Immature natural killer cell (primary cell): ENCODE data around the gene XRCC2. TPM values are rescaled to one million over a fixed set of nuclear protein-coding genes. Genes with fewer than 3 reads are reported as not detected.
"Not testable (repeated sequence)": the region's sequence is repeated elsewhere in the genome, so short reads cannot be mapped to it uniquely, and the experiment has no call there.

Source experiments
- DNase-seq, 3 donors: peaks; one replicate each; pipeline ENCODE4 v3.0.0; 2022; ENCODE audit warnings: mixed read lengths in 1 of 3
- H3K27ac Mint-ChIP-seq, 6 donors: one replicate each; pipeline ENCODE4 v1.8.0; 2020; ENCODE audit warnings: mixed read lengths in 6 of 6, mild to moderate bottlenecking in 5 of 6, inconsistent platforms in 4 of 6, moderate library complexity in 3 of 6
- H3K27me3 Mint-ChIP-seq, 3 donors: one replicate each; pipeline ENCODE4 v1.8.0; 2020 to 2021; ENCODE audit warnings: low read depth in 3 of 3, mild to moderate bottlenecking in 3 of 3, mixed read lengths in 3 of 3, moderate library complexity in 3 of 3, inconsistent platforms in 1 of 3
- H3K36me3 Mint-ChIP-seq, 3 donors: one replicate each; pipeline ENCODE4 v1.8.0; 2020; ENCODE audit warnings: mixed read lengths in 3 of 3, inconsistent platforms in 2 of 3, mild to moderate bottlenecking in 2 of 3
- H3K4me1 Mint-ChIP-seq, 2 donors: one replicate each; pipeline ENCODE4 v1.8.0; 2020; ENCODE audit warnings: inconsistent platforms in 2 of 2, mild to moderate bottlenecking in 2 of 2, mixed read lengths in 2 of 2, moderate library complexity in 1 of 2
- H3K4me3 Mint-ChIP-seq, 5 donors: one replicate each; pipeline ENCODE4 v1.8.0; 2020; ENCODE audit warnings: mild to moderate bottlenecking in 5 of 5, mixed read lengths in 5 of 5, inconsistent platforms in 3 of 5, moderate library complexity in 3 of 5
- H3K9me3 Mint-ChIP-seq, 6 donors: one replicate each; pipeline ENCODE4 v1.8.0; 2020; ENCODE audit warnings: mild to moderate bottlenecking in 6 of 6, mixed read lengths in 6 of 6, inconsistent platforms in 4 of 6, moderate library complexity in 3 of 6
- polyA plus RNA-seq, 3 donors: library from polyadenylated mRNA; unstranded; fragments of 300-500 nt; fragmentation: Illumina TruSeq; gene quantifications; one replicate each; pipeline ENCODE4 v1.2.3, GENCODE V29; 2021

Gene XRCC2
- polyA plus RNA-seq, result under 1 TPM in 2 of 3 donors, not detected in 1; 0.52 to 0.84 TPM

DNA sequence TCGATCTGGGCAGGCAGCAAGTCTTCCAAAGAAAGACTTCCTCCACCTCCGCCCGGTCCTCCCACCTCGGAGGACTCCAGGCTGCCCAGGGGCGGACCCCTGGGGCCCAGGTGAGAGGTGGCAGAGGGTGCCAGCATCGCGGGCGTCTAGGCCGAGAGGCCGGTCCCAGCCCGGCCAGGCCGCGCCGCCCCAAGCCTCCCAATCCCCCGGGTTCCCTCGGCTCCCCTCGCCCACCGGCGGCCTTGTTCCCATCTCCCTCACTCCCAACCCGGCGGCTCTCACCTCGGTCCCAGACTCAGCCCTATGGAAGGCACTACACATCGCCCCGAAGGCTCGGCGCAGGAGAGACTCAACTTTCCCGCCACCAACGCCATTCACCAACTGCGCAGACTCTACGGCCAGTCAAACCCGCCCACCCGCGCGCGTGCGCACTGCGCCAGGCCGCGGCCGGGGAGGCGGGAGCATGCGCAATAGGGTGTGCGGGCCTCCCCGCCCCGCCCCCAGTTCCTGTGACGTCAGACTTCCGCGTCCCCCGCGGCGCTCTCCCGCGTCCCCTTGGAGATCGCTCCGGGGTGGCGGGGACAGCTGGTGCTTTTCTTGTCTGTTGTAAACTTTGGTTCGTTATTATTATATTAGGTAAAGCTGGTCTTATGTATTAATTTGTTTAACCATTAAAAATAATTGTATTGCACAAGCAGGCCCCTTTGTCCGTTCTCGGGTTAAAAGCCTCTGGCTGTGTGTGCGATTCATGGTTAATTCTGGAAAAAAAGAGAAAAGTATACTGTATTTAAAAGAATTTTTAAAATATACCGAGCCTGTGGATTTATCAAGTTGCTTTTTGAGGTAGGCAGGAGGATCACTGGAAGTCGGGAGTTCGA is at the start of gene XRCC2:
Gene XRCC2, minus strand, starts transcription at position 383 of the 878 bp plus-strand sequence. Its CDS starts 62 bp downstream, at position 321.
- Mint-ChIP-seq H3K27ac (peak within 1 kb of the TSS; percentile 78 to 97 (median 92)), H3K4me3 (peak within 1 kb of the TSS; percentile 90 to 100 (median 98)), H3K4me1 (peaks cover 12 to 14% of the 10 kb centered on the region in 2 donors)

DNA sequence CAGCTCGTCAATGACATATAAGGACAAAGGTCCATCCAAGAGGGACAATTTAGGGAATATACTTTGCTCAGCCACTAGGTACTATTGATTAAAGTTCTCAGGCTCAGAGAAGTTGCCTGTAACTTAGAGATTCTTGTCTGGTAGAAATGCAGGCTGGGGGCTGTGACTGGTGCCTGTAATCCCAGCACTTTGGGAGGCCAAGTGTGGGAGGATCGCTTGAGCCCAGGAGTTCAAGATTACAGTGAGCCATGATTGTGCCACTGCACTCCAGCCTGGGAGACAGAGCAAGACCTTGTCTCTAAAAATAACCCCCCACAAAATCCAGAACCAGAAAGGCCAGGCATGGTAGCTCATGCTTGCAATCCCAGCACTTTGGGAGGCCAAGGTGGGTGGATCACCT is 47.4 kb upstream of the XRCC2 start:
- Mint-ChIP-seq H3K27me3 (peaks cover 0 to 5% (median 0%) of the 10 kb centered on the region in 3 donors), H3K36me3 (no peaks in the 10 kb centered on the region), H3K27ac (no peak overlapping the region)

More for the DNA sequence above, at the start of gene XRCC2:
- peak; percentile 97 for DNase-seq
- H3K36me3 Mint-ChIP-seq, result no peaks in the 10 kb centered on the region
- no peaks in the 10 kb centered on the region for H3K9me3 Mint-ChIP-seq
- peaks cover 8 to 14% (median 10%) of the 10 kb centered on the region in 3 donors for H3K27me3 Mint-ChIP-seq

DNA sequence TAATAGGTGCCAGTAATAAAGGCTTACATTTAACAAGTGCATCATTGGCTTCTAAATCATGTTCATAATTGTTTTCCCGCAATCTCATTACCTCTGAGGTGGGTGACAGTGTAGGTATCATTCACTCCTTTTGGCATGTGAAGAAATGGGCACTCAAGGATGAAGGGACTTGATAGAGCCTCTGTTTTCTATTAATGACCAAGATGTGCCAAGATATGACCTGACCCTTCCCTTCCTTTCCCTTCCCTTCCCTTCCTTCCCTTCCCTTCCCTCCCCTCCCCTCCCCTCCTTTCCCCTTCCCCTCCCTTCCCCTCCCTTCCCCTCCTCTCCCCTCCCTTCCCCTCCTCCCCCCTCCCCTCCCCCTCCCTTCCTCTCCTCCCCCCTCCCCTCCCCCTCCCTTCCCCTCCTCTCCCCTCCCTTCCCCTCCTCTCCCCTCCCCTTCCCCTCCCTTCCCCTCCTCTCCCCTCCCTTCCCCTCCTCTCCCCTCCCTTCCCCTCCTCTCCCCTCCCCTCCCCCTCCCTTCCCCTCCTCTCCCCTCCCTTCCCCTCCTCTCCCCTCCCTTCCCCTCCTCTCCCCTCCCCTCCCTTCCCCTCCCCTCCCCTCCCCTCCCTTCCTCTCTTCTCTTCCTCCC is 36.6 kb upstream of the XRCC2 start:
- H3K4me3 Mint-ChIP-seq, H3K4me1 Mint-ChIP-seq, H3K36me3 Mint-ChIP-seq, H3K27ac Mint-ChIP-seq, H3K27me3 Mint-ChIP-seq, DNase-seq, H3K9me3 Mint-ChIP-seq: not testable (repeated sequence)

More for the DNA sequence above, 47.4 kb upstream of the XRCC2 start:
- no peak for DNase-seq
- peaks cover 0 to 2% (median 0%) of the 10 kb centered on the region in 6 donors for H3K9me3 Mint-ChIP-seq
- no peaks in the 10 kb centered on the region for H3K4me1 Mint-ChIP-seq
- H3K4me3 Mint-ChIP-seq, result no peak overlapping the region

DNA sequence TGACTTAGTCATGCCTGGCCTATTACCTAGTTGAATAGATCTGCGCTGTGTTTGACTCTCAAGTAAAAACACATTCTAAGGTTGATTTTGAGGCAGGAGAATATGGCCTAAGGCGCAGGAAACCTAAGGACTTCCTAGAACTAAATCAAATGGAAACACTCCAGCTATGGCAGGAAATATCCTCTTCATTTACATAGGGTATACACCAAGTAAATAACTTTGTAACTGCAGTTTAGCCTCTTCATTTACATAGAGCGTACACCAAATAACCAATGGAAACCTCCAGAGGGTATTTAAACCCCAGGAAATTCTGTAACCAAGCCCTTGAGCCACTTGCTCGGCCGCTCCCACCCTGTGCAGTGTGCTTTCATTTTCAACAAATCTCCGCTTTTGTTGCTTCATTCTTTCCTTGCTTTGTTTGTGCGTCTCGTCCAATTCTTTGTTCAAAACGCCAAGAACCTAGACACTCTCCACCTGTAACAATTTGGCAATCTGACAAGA is 35.6 kb upstream of the XRCC2 start:
- no peak for DNase-seq
- H3K36me3 Mint-ChIP-seq, result no peaks in the 10 kb centered on the region
- H3K27me3 Mint-ChIP-seq, result peaks cover 0 to 4% (median 3%) of the 10 kb centered on the region in 3 donors
- no peaks in the 10 kb centered on the region for H3K9me3 Mint-ChIP-seq
- no peak overlapping the region for H3K4me3 Mint-ChIP-seq
- no peaks in the 10 kb centered on the region for H3K4me1 Mint-ChIP-seq
- H3K27ac Mint-ChIP-seq, result no peak overlapping the region

DNA sequence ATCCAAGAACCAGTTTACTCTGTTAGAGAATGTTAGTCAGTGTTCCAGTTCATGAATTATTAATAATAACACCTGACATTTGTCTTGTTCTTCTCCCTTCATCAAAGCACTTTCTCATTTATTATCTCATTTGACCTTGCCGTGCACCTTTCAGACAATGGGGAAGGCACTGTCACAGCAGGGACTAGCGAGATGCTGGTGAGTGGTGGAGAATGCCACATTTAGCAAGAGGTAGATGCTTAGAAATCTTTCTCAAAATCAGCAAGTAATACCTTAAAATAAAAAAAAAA is 34.2 kb upstream of the XRCC2 start:
- DNase-seq, result no peak
- H3K4me1 Mint-ChIP-seq, result no peaks in the 10 kb centered on the region

DNA sequence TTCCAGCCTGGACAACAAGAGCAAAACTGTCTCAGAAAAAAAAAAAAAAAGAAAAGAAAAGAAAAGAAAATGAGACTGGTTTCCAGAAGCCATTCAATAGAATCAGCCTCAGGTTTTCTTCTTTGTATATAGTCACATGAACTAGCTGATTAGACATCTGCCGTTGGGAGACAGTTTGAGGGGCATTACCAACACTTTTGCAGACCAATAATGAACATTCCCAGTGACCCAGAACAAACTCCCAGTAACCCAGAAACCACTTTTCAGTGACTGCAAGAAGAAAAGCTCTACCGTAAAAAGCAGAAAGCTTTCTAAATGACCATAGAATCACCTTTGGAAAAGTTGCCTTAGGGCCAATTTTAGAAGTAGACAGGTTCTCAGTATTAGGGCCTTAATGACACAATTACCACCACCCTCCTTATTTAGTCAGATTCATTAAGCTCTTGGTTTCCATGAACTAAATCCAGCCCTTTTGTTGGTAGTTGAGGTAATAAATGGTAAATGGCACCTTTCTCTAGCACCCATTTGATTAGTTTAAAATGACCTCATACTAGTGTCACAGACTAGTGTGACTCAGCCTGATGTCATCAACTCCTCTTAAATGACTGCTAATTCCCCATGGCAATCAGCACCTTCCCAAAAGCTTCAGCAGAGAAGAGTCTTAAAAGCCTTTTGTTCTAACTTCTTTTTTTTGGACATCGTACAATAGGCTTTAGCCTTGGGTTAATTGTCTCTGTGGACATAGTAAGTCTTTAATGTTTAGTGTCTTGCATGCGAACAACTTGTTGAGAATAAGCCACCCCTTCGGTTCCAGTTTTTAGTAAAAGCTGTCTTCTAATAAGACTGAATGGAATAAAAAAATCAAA is 33.6 kb upstream of the XRCC2 start:
- Mint-ChIP-seq H3K9me3 (peaks cover 2 to 12% (median 11%) of the 10 kb centered on the region in 6 donors), H3K36me3 (peaks cover 0 to 2% (median 2%) of the 10 kb centered on the region in 3 donors), H3K4me1 (no peaks in the 10 kb centered on the region), H3K4me3 (no peak overlapping the region), H3K27me3 (peaks cover 0 to 4% (median 1%) of the 10 kb centered on the region in 3 donors), H3K27ac (no peak overlapping the region)
- no peak for DNase-seq

More for the DNA sequence above, 34.2 kb upstream of the XRCC2 start:
- Mint-ChIP-seq H3K27ac (no peak overlapping the region), H3K9me3 (peaks cover 0 to 6% (median 5%) of the 10 kb centered on the region in 6 donors), H3K4me3 (no peak overlapping the region), H3K27me3 (peaks cover 0 to 4% (median 1%) of the 10 kb centered on the region in 3 donors), H3K36me3 (no peaks in the 10 kb centered on the region)

DNA sequence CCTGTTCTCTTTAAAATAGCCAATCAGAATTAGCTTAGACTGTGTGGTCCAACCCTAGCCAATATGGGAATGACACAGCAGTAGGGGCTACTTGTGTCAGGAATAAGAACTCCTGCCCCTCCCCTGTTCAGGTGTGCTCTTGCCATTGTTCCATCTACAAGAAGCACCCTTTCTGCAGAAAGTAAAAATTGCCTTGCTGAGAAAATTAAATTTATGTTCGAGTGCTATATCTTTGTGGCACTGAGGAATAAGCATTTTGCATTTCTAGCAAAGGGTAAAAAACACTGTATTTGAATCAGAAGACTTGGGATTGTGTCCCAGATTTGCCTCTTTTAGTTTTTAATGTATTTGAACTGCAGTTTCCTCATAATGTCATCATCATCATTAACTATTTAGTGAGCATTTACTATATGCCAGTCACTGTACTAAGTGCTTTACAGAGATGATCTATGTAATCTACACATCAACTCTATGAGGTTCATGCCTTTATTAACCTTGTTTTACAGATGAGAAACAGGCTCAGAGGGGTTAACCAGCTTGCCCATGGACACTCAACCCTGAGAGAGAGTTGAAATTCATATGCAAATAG is 28.9 kb upstream of the XRCC2 start:
- Mint-ChIP-seq H3K4me3 (no peak overlapping the region), H3K4me1 (no peaks in the 10 kb centered on the region), H3K27ac (no peak overlapping the region), H3K36me3 (peaks cover 0 to 5% (median 5%) of the 10 kb centered on the region in 3 donors), H3K27me3 (peaks cover 0 to 2% (median 1%) of the 10 kb centered on the region in 3 donors), H3K9me3 (peaks cover 4 to 16% (median 13%) of the 10 kb centered on the region in 6 donors)
- DNase-seq, result no peak

DNA sequence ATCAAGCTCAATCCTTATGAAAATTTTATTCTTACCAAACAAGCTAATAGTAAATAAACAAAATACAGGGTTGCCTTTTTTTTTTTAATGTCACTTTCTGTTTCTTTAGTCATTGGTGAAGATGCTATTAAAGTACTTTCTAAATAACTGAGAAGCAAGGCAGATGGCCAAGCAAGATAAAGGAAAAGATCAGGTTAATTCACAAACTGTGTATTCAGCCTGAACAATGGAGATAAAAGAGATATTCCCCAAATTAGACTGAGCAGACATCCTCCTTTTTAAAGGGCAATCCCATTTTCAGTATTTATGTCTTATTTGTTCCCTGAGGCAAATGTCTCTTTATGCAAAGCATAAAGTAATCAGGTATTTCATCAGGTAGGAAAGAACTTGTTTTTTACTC is 23.1 kb upstream of the XRCC2 start:
- H3K4me3 Mint-ChIP-seq, result no peak overlapping the region
- H3K27ac Mint-ChIP-seq, result no peak overlapping the region
- peaks cover 0 to 2% (median under 1%) of the 10 kb centered on the region in 6 donors for H3K9me3 Mint-ChIP-seq
- peaks cover 0 to 1% (median 1%) of the 10 kb centered on the region in 3 donors for H3K27me3 Mint-ChIP-seq
- DNase-seq, result no peak
- no peaks in the 10 kb centered on the region for H3K4me1 Mint-ChIP-seq
- H3K36me3 Mint-ChIP-seq, result no peaks in the 10 kb centered on the region

DNA sequence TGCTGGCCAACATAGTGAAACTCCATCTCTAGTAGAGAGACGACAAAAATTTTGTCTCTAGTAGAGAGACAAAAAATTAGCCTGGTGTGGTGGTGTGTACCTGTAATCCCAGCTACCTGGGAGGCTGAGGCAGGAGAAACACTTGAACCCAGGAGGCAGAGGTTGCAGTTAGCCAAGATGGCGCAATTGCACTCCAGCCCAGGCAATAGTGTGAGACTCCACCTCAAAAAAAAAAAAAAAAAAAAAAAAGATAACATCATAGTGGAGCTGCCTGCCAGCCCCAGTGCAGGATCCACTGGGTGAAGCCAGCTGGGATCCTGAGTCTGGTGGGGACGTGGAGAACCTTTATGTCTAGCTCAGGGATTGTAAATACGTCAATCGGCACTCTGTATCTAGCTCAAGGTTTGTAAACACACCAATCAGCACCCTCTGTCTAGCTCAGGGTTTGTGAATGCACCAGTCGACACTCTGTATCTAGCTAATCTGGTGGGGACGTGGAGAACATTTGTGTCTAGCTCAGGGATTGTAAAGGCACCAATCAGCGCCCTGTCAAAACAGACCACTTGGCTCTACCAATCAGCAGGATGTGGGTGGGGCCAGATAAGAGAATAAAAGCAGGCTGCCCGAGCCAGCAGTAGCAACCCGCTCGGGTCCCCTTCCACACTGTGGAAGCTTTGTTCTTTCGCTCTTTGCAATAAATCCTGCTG is 21.5 kb upstream of the XRCC2 start:
- not testable (repeated sequence) for H3K4me3 Mint-ChIP-seq, H3K27me3 Mint-ChIP-seq, H3K4me1 Mint-ChIP-seq, H3K36me3 Mint-ChIP-seq, H3K27ac Mint-ChIP-seq, H3K9me3 Mint-ChIP-seq, DNase-seq

DNA sequence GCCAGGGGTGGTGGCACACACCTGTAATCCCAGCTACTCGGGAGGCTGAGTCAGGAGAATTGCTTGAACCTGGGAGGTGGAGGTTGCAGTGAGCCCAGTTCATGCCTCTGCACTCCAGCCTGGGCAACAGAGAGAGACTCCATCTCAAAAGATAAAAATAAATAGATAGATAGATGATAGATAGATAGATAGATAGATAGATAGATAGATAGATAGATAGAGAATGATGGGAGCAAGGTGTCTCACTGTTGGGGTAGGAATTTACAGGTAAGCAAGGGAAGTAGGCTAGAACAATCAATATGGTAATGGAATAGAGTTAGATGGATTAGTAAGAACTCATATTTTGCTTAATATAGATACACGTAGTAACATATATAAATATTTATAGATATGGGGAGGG is 16.3 kb upstream of the XRCC2 start:
- not testable (repeated sequence) for H3K36me3 Mint-ChIP-seq, DNase-seq, H3K9me3 Mint-ChIP-seq, H3K4me1 Mint-ChIP-seq, H3K4me3 Mint-ChIP-seq, H3K27me3 Mint-ChIP-seq, H3K27ac Mint-ChIP-seq

DNA sequence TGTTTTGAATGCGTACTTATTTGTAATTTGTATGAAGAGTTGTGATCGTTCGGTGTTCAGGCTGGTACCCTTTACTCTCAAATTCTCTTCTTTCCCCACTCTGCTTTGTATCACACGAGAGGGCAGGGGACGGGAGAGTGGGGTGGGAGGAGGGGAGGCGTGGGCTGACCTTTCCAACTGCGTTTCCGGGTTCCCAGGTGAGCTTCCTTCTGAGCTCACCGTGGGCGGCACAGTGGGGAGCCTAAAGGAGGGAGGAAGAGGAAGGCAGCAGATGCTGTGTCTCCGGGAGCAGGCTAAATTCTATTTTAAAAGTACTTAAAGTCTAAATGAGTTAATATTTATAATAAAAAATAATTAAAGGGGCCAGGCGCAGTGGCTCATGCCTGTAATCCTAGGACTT is 7.4 kb upstream of the XRCC2 start:
- Mint-ChIP-seq H3K4me1 (no peaks in the 10 kb centered on the region), H3K27ac (no peak overlapping the region), H3K4me3 (no peak overlapping the region), H3K9me3 (no peaks in the 10 kb centered on the region), H3K27me3 (peaks cover 0 to 2% (median 2%) of the 10 kb centered on the region in 3 donors), H3K36me3 (no peaks in the 10 kb centered on the region)
- DNase-seq, result no peak

DNA sequence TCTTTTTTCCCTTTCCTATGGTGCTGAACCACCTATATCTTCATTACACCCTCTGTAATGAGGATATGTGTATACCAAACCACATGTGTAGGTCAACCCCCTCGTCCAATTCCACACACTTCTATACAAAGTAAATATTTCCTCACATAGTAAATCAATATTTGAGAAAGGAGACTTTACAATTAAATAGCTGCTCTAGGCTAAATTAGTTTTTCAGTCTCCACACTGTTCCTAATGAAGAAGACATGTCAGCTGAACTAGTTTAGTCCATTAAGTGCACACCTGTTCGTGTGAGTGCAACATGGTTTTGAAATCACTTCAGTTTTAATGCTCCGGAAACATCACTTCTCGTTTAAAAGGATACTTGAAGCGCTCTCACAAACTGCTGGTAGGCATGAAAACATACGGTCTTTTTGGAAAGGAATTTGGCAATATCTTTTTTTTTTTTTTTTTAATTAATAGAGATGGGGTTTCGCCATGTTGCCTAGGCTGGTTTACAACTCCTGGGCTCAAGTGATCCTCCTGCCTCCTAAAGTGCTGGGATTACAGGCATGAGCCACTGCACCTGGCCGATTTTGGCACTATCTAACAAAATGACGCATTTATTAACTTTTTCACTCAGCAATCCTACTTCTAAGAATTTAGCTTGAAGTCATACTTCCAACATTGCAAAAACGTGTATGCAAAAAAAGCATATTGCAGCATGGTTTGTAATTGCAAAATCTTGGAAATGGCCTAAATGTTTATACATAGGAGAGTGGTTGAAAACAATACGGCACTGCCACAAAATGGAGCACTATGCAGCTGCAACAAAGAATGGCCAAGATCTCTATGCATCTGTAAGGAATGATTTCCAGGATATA is 2.1 kb upstream of the XRCC2 start:
- no peak for DNase-seq
- Mint-ChIP-seq H3K9me3 (no peaks in the 10 kb centered on the region), H3K4me1 (peaks cover 12 to 14% of the 10 kb centered on the region in 2 donors), H3K4me3 (peak overlapping the region; percentile 36 to 69 (median 69)), H3K27ac (peak overlapping the region in 5 of 6 donors; percentile 5 to 85 (median 66)), H3K36me3 (no peaks in the 10 kb centered on the region), H3K27me3 (peaks cover 8 to 14% (median 10%) of the 10 kb centered on the region in 3 donors)
